HepG2 (cell line): ENCODE measurements around the gene TTC31. TPM values are rescaled to one million over a fixed set of nuclear protein-coding genes. Genes with fewer than 3 reads are reported as not detected.

Experiments
- ETV6 ChIP-seq: sonication (generic); formaldehyde crosslinking; conservative IDR thresholded peaks from 2 replicates; pipeline ENCODE4 v1.4.0; 2020; ENCODE audit warnings: missing genetic modification reagents
- HNRNPL ChIP-seq: fragments of 200-400 bp; formaldehyde crosslinking; IDR thresholded peaks from 2 replicates; pipeline ENCODE4 v1.6.1; 2017; ENCODE audit warnings: mild to moderate bottlenecking, low read depth, low read length
- MIXL1 ChIP-seq: IDR thresholded peaks from 2 replicates; pipeline ENCODE4 v1.6.1; 2016
- MLX ChIP-seq: IDR thresholded peaks from 2 replicates; pipeline ENCODE4 v1.6.1; 2016
- NFE2 ChIP-seq: sonication (generic); formaldehyde crosslinking; IDR thresholded peaks from 2 replicates; pipeline ENCODE4 v1.4.0; 2020; ENCODE audit warnings: missing genetic modification reagents
- NFYB ChIP-seq: sonication (generic); formaldehyde crosslinking; IDR thresholded peaks from 2 replicates; pipeline ENCODE4 v1.4.0; 2020; ENCODE audit warnings: missing genetic modification reagents
- PHF20 ChIP-seq: sonication (generic); formaldehyde crosslinking; IDR thresholded peaks from 2 replicates; pipeline ENCODE4 v1.5.0; 2020; ENCODE audit warnings: mild to moderate bottlenecking, missing genetic modification reagents
- RNF219 ChIP-seq: sonication (generic); formaldehyde crosslinking; IDR thresholded peaks from 2 replicates; pipeline ENCODE4 v1.5.0; 2020; ENCODE audit warnings: mild to moderate bottlenecking, missing genetic modification reagents
- SIN3A ChIP-seq: IDR thresholded peaks from 2 replicates; pipeline ENCODE4 v1.6.1; 2011; ENCODE audit warnings: low read depth, mild to moderate bottlenecking, control low read depth, low read length, borderline replicate concordance
- SMAD3 ChIP-seq: sonication (generic); formaldehyde crosslinking; IDR thresholded peaks from 2 replicates; pipeline ENCODE4 v1.4.0; 2020; ENCODE audit warnings: missing genetic modification reagents
- THAP8 ChIP-seq: sonication (generic); formaldehyde crosslinking; IDR thresholded peaks from 2 replicates; pipeline ENCODE4 v1.5.1; 2020; ENCODE audit warnings: missing genetic modification reagents, mild to moderate bottlenecking, borderline replicate concordance
- TIGD3 ChIP-seq: sonication (generic); formaldehyde crosslinking; IDR thresholded peaks from 2 replicates; pipeline ENCODE4 v1.5.1; 2020; ENCODE audit warnings: mild to moderate bottlenecking, missing genetic modification reagents, borderline replicate concordance
- TMF1 ChIP-seq: sonication (generic); formaldehyde crosslinking; IDR thresholded peaks from 2 replicates; pipeline ENCODE4 v1.8.1; 2022; ENCODE audit warnings: low read depth, missing genetic modification reagents
- ZBED4 ChIP-seq: sonication (generic); formaldehyde crosslinking; IDR thresholded peaks from 2 replicates; pipeline ENCODE4 v1.4.0; 2020; ENCODE audit warnings: missing genetic modification reagents, borderline replicate concordance
- ZEB1 ChIP-seq: IDR thresholded peaks from 2 replicates; pipeline ENCODE4 v1.6.1; 2012; ENCODE audit warnings: mild to moderate bottlenecking, low read depth, inconsistent platforms; ENCODE audit not compliant: insufficient replicate concordance
- ZFY ChIP-seq: sonication (generic); formaldehyde crosslinking; IDR thresholded peaks from 2 replicates; pipeline ENCODE4 v1.4.0; 2020; ENCODE audit warnings: missing genetic modification reagents
- ZNF143 ChIP-seq: sonication (generic); formaldehyde crosslinking; IDR thresholded peaks from 2 replicates; pipeline ENCODE4 v1.4.0; 2020; ENCODE audit warnings: missing genetic modification reagents
- ZNF275 ChIP-seq: sonication (generic); formaldehyde crosslinking; IDR thresholded peaks from 2 replicates; pipeline ENCODE4 v1.8.0; 2022; ENCODE audit warnings: missing genetic modification reagents, mild to moderate bottlenecking, inconsistent platforms, borderline replicate concordance
- ZNF460 ChIP-seq: sonication (generic); formaldehyde crosslinking; IDR thresholded peaks from 2 replicates; pipeline ENCODE4 v1.5.1; 2020; ENCODE audit warnings: missing genetic modification reagents, mild to moderate bottlenecking, borderline replicate concordance
- polyA plus RNA-seq, 8 experiments: library from polyadenylated mRNA; depleted of rRNA in 3 of 8; stranded (reverse) in 7 of 8; unstranded in 1 of 8; fragments of >200 nt; fragmentation: Illumina TruSeq in 4 of 8; extraction: Trizol in 4 of 8; gene quantifications; 2 replicates each; pipeline versions ENCODE4 v1.2.1 to v1.2.3, GENCODE V29; 2011 to 2016; ENCODE audit warnings: low read depth in 4 of 8, missing spikeins in 1 of 8, mixed read lengths in 1 of 8; ENCODE audit not compliant: insufficient read depth in 1 of 8
- total RNA-seq, 5 experiments: library from RNA; depleted of rRNA; stranded (reverse); fragments of >200 nt; fragmentation: Illumina TruSeq; extraction: Trizol; gene quantifications; 2 replicates each; pipeline ENCODE4 v1.2.3, GENCODE V29; 2016; ENCODE audit warnings: low read depth in 1 of 5

The TTC31 gene
- total and polyA plus RNA-seq, 2 of the 13 experiments (the other 11 are each of a cell fraction or from before 2014, with no cell fraction given) = 28.3 to 39.5 TPM

- TF ChIP-seq ZBED4 (CRISPR knock-in tag) = no peak; the same call in 1 of the 2 replicates
- no peak for TF ChIP-seq ZEB1
- TF ChIP-seq MLX (CRISPR knock-in tag) = peak; percentile 61
- TF ChIP-seq ZNF275 = peak; percentile 81
- TF ChIP-seq HNRNPL = peak; percentile 65; the same call in 1 of the 2 replicates
- TF ChIP-seq SMAD3 (CRISPR knock-in tag) = 0 out of 2 replicates have a peak, but pooled peaks have one; percentile 15
- no peak for TF ChIP-seq TMF1
- 0 out of 2 replicates have a peak, but pooled peaks have one; percentile 15 for TF ChIP-seq SIN3A
- no peak for TF ChIP-seq ZNF460
- TF ChIP-seq NFE2 (CRISPR knock-in tag) = no peak
- peak; percentile 81 for TF ChIP-seq MIXL1 (CRISPR knock-in tag)
- peak; percentile 80 for TF ChIP-seq ZNF143 (CRISPR knock-in tag)
- TF ChIP-seq TIGD3 (CRISPR knock-in tag) = peak; percentile 21; the same call in 1 of the 2 replicates
- TF ChIP-seq PHF20 (CRISPR knock-in tag) = peak; percentile 87
- peak; percentile 27; the same call in 1 of the 2 replicates for TF ChIP-seq THAP8 (CRISPR knock-in tag)
- TF ChIP-seq ZFY (CRISPR knock-in tag) = peak; percentile 30; the same call in 1 of the 2 replicates
- TF ChIP-seq ETV6 (CRISPR knock-in tag) = 0 out of 2 replicates have a peak, but pooled peaks have one; percentile 27
- no peak for TF ChIP-seq RNF219 (CRISPR knock-in tag)
- TF ChIP-seq NFYB (CRISPR knock-in tag) = peak; percentile 75
Measured at GRCh38 chr2:74507145-74507925, 24.5 kb downstream of the TTC31 start, which contains the start of gene PCGF1 (continued).
